ENCODE results near the gene LPAR3.

DNA sequence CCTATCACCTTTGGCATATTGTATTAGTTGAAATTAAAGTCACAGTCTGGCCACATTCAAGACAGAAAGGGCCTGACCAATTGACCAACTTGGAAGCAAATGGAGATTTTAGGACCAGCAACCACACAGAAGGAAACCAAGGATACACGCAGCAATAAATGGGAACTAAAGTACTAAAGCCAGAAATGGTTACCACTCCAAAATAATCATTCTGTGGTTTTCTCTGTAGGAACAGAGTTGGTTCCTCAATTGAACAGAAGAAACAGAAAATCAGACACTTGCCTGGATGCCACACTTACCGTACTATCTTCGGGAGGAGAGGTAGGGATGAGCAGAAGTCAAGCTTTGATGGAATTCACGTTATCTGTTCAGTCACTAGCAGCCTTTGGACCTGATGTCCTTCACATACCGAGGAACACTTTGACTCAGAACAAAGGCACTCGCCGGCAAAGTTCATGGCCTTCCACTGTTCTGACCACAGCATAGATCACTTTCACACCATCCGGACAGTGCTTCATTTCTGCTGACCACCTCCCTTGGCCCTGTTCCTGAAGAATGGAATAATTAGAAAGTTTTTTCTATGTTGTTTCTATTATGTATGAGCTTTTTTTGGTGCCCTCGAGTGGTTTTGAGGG lies 96.9 kb downstream of the LPAR3 start:
- TF ChIP-seq CTCF (IDR thresholded peaks at IDR 0.05; ENCODE audit: poor library complexity) (no peak), EZH2 (IDR thresholded peaks at IDR 0.05; ENCODE audit: borderline replicate concordance) (no peak), EZH2phosphoT487 (IDR thresholded peaks at IDR 0.05; ENCODE audit: low read depth, severe bottlenecking, unreplicated experiment) (no peak)

Data from hepatocyte (in vitro differentiated cells).